Measurements from ENCODE around the gene MPO. TPM values are rescaled to one million over a fixed set of nuclear protein-coding genes. Genes with fewer than 3 reads are reported as not detected.
A peak's percentile ranks its signal among the peaks of the same experiment; 100 is the strongest.

MPO gene
- total RNA-seq, 1 donor from 2014 or later, result not detected

DNA sequence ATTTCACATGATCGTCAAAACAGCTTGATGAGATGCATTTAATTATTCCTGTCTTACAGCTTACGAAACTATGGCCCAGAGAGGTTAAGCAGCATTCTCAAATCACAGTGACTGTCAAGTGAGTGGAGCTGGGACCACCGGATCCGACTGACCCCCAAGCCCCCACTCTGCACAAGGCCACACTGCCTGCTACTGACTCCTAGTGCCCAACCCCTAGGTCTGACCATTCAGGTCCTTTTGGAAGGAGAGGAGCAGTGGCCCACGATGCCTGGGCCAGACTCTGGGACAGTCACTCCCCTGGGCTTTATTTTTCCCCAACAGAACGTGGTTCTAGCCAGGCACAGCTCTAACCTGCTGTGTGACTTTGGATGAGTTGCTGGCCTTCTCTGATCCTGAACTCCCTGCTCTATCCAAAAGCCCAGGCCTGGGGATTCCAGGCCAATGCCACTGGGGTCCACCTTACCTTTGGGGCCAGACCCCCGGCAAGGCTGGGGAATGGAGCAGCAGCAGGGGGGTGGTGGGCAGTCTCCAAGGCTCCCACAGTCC is 38.0 kb upstream of the MPO start:
- Histone ChIP-seq H3K36me3 (no peaks in the 10 kb centered on the region), H3K27ac (no peak overlapping the region), H3K9me3 (no peaks in the 10 kb centered on the region), H3K4me3 (no peak overlapping the region), H3K4me1 (peaks cover 9% of the 10 kb centered on the region), H3K27me3 (no peaks in the 10 kb centered on the region)
- TF ChIP-seq POLR2A (IDR thresholded peaks at IDR 0.05) (no peak), POLR2AphosphoS5 (IDR thresholded peaks at IDR 0.05; ENCODE audit: insufficient read depth in 1 of 2, low read depth in 1 of 2) (no peak)
- TF ChIP-seq, protein P1, sequence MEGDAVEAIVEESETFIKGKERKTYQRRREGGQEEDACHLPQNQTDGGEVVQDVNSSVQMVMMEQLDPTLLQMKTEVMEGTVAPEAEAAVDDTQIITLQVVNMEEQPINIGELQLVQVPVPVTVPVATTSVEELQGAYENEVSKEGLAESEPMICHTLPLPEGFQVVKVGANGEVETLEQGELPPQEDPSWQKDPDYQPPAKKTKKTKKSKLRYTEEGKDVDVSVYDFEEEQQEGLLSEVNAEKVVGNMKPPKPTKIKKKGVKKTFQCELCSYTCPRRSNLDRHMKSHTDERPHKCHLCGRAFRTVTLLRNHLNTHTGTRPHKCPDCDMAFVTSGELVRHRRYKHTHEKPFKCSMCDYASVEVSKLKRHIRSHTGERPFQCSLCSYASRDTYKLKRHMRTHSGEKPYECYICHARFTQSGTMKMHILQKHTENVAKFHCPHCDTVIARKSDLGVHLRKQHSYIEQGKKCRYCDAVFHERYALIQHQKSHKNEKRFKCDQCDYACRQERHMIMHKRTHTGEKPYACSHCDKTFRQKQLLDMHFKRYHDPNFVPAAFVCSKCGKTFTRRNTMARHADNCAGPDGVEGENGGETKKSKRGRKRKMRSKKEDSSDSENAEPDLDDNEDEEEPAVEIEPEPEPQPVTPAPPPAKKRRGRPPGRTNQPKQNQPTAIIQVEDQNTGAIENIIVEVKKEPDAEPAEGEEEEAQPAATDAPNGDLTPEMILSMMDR (IDR thresholded peaks at IDR 0.05), result no peak
- intact Hi-C loops (cut with DNase I), result no loop called here
- DNase-seq (ENCODE audit: extremely low spot score in 2 of 2), result no peak

DNA sequence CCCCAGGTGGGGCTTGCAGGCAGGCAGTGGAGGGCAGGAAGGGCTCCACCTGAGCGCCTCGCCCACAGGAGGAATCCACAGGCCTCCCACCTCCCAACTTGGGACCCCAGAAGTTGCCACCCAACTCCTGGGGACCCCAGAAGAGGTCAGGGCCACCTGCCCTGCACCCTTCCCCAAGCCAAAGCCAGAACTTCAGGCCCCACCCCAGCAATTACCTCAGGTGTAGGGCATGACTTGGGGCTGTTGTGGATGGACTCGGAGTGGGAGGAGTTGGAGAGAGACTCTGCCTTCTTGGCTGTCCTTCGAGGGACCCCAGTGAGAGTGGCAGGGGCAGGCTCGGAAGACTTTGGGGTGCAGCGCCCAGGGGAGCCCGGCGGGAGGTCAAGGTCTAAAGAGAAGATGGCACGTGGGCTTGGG is 37.3 kb upstream of the MPO start:
- Histone ChIP-seq H3K36me3 (no peaks in the 10 kb centered on the region), H3K27me3 (no peaks in the 10 kb centered on the region), H3K4me3 (no peak overlapping the region), H3K9me3 (no peaks in the 10 kb centered on the region), H3K4me1 (peaks cover 3% of the 10 kb centered on the region), H3K27ac (no peak overlapping the region)
- no peak for DNase-seq (ENCODE audit: extremely low spot score in 2 of 2)
- intact Hi-C loops (cut with DNase I), result no loop called here
- TF ChIP-seq POLR2A (IDR thresholded peaks at IDR 0.05), result no peak
- TF ChIP-seq, protein P1 (IDR thresholded peaks at IDR 0.05), result no peak

DNA sequence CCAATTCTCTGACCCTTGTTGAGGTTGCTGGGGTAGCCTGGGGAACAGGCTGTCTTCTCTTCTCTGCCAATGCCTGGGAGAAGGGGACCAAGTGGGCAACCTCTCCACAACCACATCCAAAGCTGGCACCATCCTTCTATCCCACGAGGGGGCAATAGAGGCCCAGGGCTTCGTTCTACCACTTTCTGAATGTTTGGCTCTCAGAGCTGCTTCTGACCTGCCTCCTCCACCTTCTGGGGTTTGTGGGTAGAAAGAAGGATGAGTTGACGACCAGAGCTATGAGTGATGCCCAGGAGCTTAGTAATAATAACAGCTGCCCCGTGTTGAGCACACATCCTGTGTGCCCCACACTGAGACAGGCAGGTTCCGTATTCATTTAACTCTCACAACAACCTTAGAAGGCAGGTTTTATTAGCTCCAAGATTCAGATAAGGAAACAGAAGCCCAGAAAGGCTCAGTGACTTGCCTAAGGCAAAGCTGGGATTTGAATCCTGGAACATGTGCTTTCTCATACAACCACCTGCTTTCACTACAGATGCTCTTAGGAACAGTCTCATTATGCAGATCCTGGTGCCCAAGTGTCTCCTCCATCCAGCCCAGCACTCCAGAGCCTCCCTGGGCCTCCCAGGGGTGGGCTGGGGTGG is 36.8 kb upstream of the MPO start:
- no peak for DNase-seq (ENCODE audit: extremely low spot score in 2 of 2)
- intact Hi-C loops (cut with DNase I), result no loop called here
- TF ChIP-seq, protein P1 (IDR thresholded peaks at IDR 0.05), result peak in 1 of 3 experiments; percentile 31
- no peak for TF ChIP-seq POLR2AphosphoS5 (IDR thresholded peaks at IDR 0.05; ENCODE audit: insufficient read depth in 1 of 2, low read depth in 1 of 2)
- no peak overlapping the region for H3K4me3 ChIP-seq
- H3K36me3 ChIP-seq, result no peaks in the 10 kb centered on the region
- H3K27ac ChIP-seq, result no peak overlapping the region
- no peaks in the 10 kb centered on the region for H3K4me1 ChIP-seq
- no peaks in the 10 kb centered on the region for H3K9me3 ChIP-seq
- no peaks in the 10 kb centered on the region for H3K27me3 ChIP-seq

DNA sequence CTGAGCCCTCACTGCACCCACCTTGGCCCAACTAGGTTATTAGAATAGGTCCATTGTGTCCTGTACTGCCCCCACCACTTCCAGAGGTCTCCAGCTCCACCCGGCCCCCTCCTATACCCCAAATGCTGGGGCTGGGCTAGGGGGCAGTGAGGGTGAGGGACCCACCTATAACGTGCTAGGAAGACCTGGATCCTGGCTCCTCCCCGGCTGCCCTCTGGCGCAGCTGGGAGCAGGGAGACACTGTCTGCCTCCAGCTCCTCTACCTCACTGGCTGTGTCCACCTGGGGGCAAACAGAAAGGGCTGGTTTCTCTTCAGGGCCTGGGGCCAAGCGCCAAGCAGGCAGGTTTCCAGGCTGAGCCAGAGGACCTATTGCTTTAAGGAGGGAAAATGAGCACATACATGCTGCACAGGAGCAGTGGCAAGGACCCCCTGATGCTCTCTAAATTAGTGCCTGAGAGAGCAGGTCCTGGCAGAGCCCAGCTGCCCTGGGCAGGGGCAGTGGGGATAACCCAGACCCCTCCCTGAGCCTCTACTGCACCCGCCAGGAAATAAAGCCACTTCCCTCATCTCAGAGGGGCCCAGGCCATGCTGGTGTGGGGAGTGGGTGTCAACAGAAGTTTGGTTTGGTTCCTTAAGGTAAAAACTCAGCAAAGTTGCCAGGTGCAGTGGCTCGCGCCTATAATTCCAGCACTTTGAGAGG is 35.7 kb upstream of the MPO start:
- H3K9me3 ChIP-seq, result no peaks in the 10 kb centered on the region
- intact Hi-C loops (cut with DNase I), result no loop called here
- H3K36me3 ChIP-seq, result no peaks in the 10 kb centered on the region
- no peak overlapping the region for H3K4me3 ChIP-seq
- H3K27me3 ChIP-seq, result no peaks in the 10 kb centered on the region
- H3K27ac ChIP-seq, result no peak overlapping the region
- DNase-seq (ENCODE audit: extremely low spot score in 2 of 2), result no peak
- no peak for TF ChIP-seq POLR2AphosphoS5 (IDR thresholded peaks at IDR 0.05; ENCODE audit: insufficient read depth in 1 of 2, low read depth in 1 of 2)
- no peak for TF ChIP-seq POLR2A (IDR thresholded peaks at IDR 0.05)
- TF ChIP-seq, protein P1 (IDR thresholded peaks at IDR 0.05), result no peak
- H3K4me1 ChIP-seq, result no peaks in the 10 kb centered on the region

DNA sequence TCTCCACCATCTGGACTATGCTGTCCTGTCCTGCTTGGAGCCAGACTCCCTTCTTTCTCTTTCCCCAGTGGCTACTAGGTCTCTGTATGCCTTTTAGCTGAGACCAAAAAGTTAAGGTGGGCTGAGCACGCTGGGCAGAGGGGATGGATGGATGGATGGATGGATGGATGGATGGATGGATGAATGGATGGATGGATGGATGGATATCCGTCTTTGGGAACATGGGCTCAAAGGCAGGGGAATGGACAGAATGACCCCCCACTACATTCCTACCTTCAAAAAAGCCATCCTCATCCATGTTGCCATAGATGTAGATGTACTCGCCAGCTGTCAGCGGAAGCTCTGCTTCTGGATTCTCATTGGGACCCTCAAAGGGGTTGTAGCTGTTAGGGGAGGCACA is 35.0 kb upstream of the MPO start:
- no peak overlapping the region for H3K4me3 ChIP-seq
- DNase-seq (ENCODE audit: extremely low spot score in 2 of 2), result no peak
- no peaks in the 10 kb centered on the region for H3K9me3 ChIP-seq
- no peaks in the 10 kb centered on the region for H3K4me1 ChIP-seq
- H3K36me3 ChIP-seq, result no peaks in the 10 kb centered on the region
- TF ChIP-seq POLR2A (IDR thresholded peaks at IDR 0.05), result no peak
- no peak for TF ChIP-seq POLR2AphosphoS5 (IDR thresholded peaks at IDR 0.05; ENCODE audit: insufficient read depth in 1 of 2, low read depth in 1 of 2)
- TF ChIP-seq, protein P1 (IDR thresholded peaks at IDR 0.05), result no peak
- H3K27ac ChIP-seq, result no peak overlapping the region
- H3K27me3 ChIP-seq, result no peaks in the 10 kb centered on the region
- intact Hi-C loops (cut with DNase I), result no loop called here

Data from vagina (tissue), 2 donors.